Measurements from ENCODE around the gene NLGN4X. TPM values are rescaled to one million over a fixed set of nuclear protein-coding genes. Genes with fewer than 3 reads are reported as not detected.

NLGN4X gene
- total RNA-seq, 1 experiment from 2014 or later: not detected

- in situ Hi-C loops (cut with HindIII; ENCODE audit: low pct_unique_long_range_greater_than_20kb, low sequenced_read_pairs) (no loop called here), intact Hi-C loops (cut with micrococcal nuclease; ENCODE audit: unreplicated experiment) (no loop called here)
- no peak for DNase-seq (ENCODE audit: low read depth, low spot score)
- H3K9me3 ChIP-seq (ENCODE audit: control insufficient read depth, insufficient read depth, low read depth, low read length): no peaks in the 10 kb centered on the region
- H3K36me3 ChIP-seq (ENCODE audit: control insufficient read depth, insufficient read depth, low read length): no peaks in the 10 kb centered on the region
- no peak overlapping the region for H3K27ac ChIP-seq (ENCODE audit: low read length)
- H3K4me1 ChIP-seq (ENCODE audit: control insufficient read depth, insufficient read depth, low read length): no peaks in the 10 kb centered on the region
- no peak for TF ChIP-seq REST (IDR thresholded peaks at IDR 0.05; ENCODE audit: insufficient read depth in 1 of 2, low read depth in 2 of 2, low read length in 1 of 2)
- no peak for TF ChIP-seq TCF7L2 (IDR thresholded peaks at IDR 0.05; ENCODE audit: low read depth, low read length)
- no peak for TF ChIP-seq POLR2AphosphoS5 (IDR thresholded peaks at IDR 0.05; ENCODE audit: low read depth, low read length)
- no peak for TF ChIP-seq CTCF (IDR thresholded peaks at IDR 0.05)
- TF ChIP-seq SIN3A (IDR thresholded peaks at IDR 0.05; ENCODE audit: borderline replicate concordance, insufficient read depth, low read depth, low read length): no peak
- ChIA-PET POLR2A (no interaction called here), CTCF (no interaction called here)
- H3K4me3 ChIP-seq (ENCODE audit: low read depth in 2 of 2, low read length in 2 of 2): no peak overlapping the region
- no peak for ATAC-seq
- H3K27me3 ChIP-seq (ENCODE audit: control insufficient read depth, insufficient read depth, low read length): no peaks in the 10 kb centered on the region
- no TSS peak for BruUV-seq (replicated peaks)
Observed at GRCh38 chrX:6053141-6053540, 175.5 kb downstream of the NLGN4X start.

- intact Hi-C loops (cut with micrococcal nuclease; ENCODE audit: unreplicated experiment): no loop called here
- no peaks in the 10 kb centered on the region for H3K4me1 ChIP-seq (ENCODE audit: control insufficient read depth, insufficient read depth, low read length)
- ChIA-PET POLR2A (no interaction called here), CTCF (no interaction called here)
- H3K4me3 ChIP-seq (ENCODE audit: low read depth in 2 of 2, low read length in 2 of 2): no peak overlapping the region
- no TSS peak for BruUV-seq (replicated peaks)
- H3K36me3 ChIP-seq (ENCODE audit: control insufficient read depth, insufficient read depth, low read length): no peaks in the 10 kb centered on the region
- no peak for ATAC-seq
- no peaks in the 10 kb centered on the region for H3K9me3 ChIP-seq (ENCODE audit: control insufficient read depth, insufficient read depth, low read depth, low read length)
- in situ Hi-C loops (cut with HindIII; ENCODE audit: low pct_unique_long_range_greater_than_20kb, low sequenced_read_pairs): no loop called here
- no peak overlapping the region for H3K27ac ChIP-seq (ENCODE audit: low read length)
- no peak for TF ChIP-seq POLR2AphosphoS5 (IDR thresholded peaks at IDR 0.05; ENCODE audit: low read depth, low read length)
- TF ChIP-seq SIN3A (IDR thresholded peaks at IDR 0.05; ENCODE audit: borderline replicate concordance, insufficient read depth, low read depth, low read length): no peak
- no peak for TF ChIP-seq TCF7L2 (IDR thresholded peaks at IDR 0.05; ENCODE audit: low read depth, low read length)
- TF ChIP-seq CTCF (IDR thresholded peaks at IDR 0.05): no peak
- TF ChIP-seq REST (IDR thresholded peaks at IDR 0.05; ENCODE audit: insufficient read depth in 1 of 2, low read depth in 2 of 2, low read length in 1 of 2): no peak
- H3K27me3 ChIP-seq (ENCODE audit: control insufficient read depth, insufficient read depth, low read length): no peaks in the 10 kb centered on the region
- DNase-seq (ENCODE audit: low read depth, low spot score): no peak
Observed at GRCh38 chrX:6052111-6052745, 176.4 kb downstream of the NLGN4X start.
